Activated gamma-delta T cell treated with Interleukin-2 at 50 U/mL for 16 hours (primary cell): Measurements from ENCODE around the gene ITFG1.

Experiments used
- DNase-seq: peaks from one replicate; pipeline ENCODE4 v3.0.0-alpha.2; 2020

The ITFG1 gene

GRCh38 chr16:47460711-47461597, at the start of gene ITFG1, which contains the start of gene PHKB:
Gene ITFG1 (minus strand): TSS chr16:47461063. CDS start chr16:47461045, 18 bp downstream.
Gene PHKB (plus strand): TSS chr16:47461331. CDS start chr16:47461351, 20 bp downstream.
- DNase-seq, result peak; percentile 93

GRCh38 chr16:47507701-47508100, 46.8 kb upstream of the ITFG1 start:
- no peak for DNase-seq

GRCh38 chr16:47506800-47507199, 45.9 kb upstream of the ITFG1 start:
- no peak for DNase-seq

GRCh38 chr16:47504599-47504998, 43.7 kb upstream of the ITFG1 start:
- no peak for DNase-seq

- DNase-seq, result no peak
These were observed 43.1 kb upstream of the ITFG1 start for GRCh38 chr16:47503936-47504335.

- no peak for DNase-seq
These were observed 38.9 kb upstream of the ITFG1 start for GRCh38 chr16:47499700-47500264.

- no peak for DNase-seq
These were observed 38.3 kb upstream of the ITFG1 start for GRCh38 chr16:47499080-47499699.

GRCh38 chr16:47493381-47494337, 32.8 kb upstream of the ITFG1 start:
- DNase-seq, result no peak

- no peak for DNase-seq
These were observed 31.8 kb upstream of the ITFG1 start for GRCh38 chr16:47492428-47493377.

GRCh38 chr16:47492036-47492427, 31.2 kb upstream of the ITFG1 start:
- DNase-seq, result no peak

- no peak for DNase-seq
These were observed 29.6 kb upstream of the ITFG1 start for GRCh38 chr16:47490471-47490870.

- DNase-seq, result no peak
These were observed 27.2 kb upstream of the ITFG1 start for GRCh38 chr16:47488051-47488450.

GRCh38 chr16:47486856-47487255, 26.0 kb upstream of the ITFG1 start:
- DNase-seq, result no peak

- DNase-seq, result no peak
These were observed 22.8 kb upstream of the ITFG1 start for GRCh38 chr16:47483616-47484015.

GRCh38 chr16:47481698-47482374, 21.0 kb upstream of the ITFG1 start:
- DNase-seq, result no peak

- no peak for DNase-seq
These were observed 19.5 kb upstream of the ITFG1 start for GRCh38 chr16:47480410-47480809.

- no peak for DNase-seq
These were observed 16.8 kb upstream of the ITFG1 start for GRCh38 chr16:47477679-47478078.

- no peak for DNase-seq
These were observed 15.9 kb upstream of the ITFG1 start for GRCh38 chr16:47476654-47477345.

- DNase-seq, result no peak
These were observed 14.9 kb upstream of the ITFG1 start for GRCh38 chr16:47475786-47476185.

- DNase-seq, result no peak
These were observed 12.9 kb upstream of the ITFG1 start for GRCh38 chr16:47473792-47474191.
